Astrocyte (in vitro differentiated cells and primary cell): ENCODE data around the gene NLRP11. TPM values are rescaled to one million over a fixed set of nuclear protein-coding genes. Genes with fewer than 3 reads are reported as not detected.

Experiments used
- DNase-seq: peaks from one replicate; pipeline ENCODE4 v3.0.0-alpha.2; 2010; ENCODE audit warnings: low read depth
- FAIRE-seq: peaks from 2 replicates; lab custom pipeline; 2011; peaks lifted over from hg19 to GRCh38; lab: Jason Lieb, UNC
- H2AFZ ChIP-seq: 2 replicates; pipeline ENCODE4 v1.6.0; 2012; ENCODE audit warnings: low read depth, low read length, inconsistent platforms
- H3K27ac ChIP-seq: 2 replicates; pipeline ENCODE4 v1.5.1; 2011; ENCODE audit warnings: low read depth, low read length, inconsistent platforms
- H3K27me3 ChIP-seq: 2 replicates; pipeline ENCODE4 v1.6.0; 2011; ENCODE audit warnings: low read length, inconsistent platforms; ENCODE audit not compliant: insufficient read depth
- H3K36me3 ChIP-seq: 2 replicates; pipeline ENCODE4 v1.5.1; 2011; ENCODE audit warnings: low read length, inconsistent platforms; ENCODE audit not compliant: insufficient read depth
- H3K4me1 ChIP-seq: 2 replicates; pipeline ENCODE4 v1.5.1; 2011; ENCODE audit warnings: low read length, inconsistent platforms; ENCODE audit not compliant: insufficient read depth
- H3K4me2 ChIP-seq: 2 replicates; pipeline ENCODE4 v1.6.0; 2012; ENCODE audit warnings: low read length, inconsistent platforms
- H3K4me3 ChIP-seq: 2 replicates; pipeline ENCODE4 v1.5.1; 2011; ENCODE audit warnings: low read depth, mild to moderate bottlenecking, low read length, inconsistent platforms; ENCODE audit not compliant: insufficient read depth
- H3K79me2 ChIP-seq: 2 replicates; pipeline ENCODE4 v1.6.0; 2012; ENCODE audit warnings: mild to moderate bottlenecking, low read length, inconsistent platforms; ENCODE audit not compliant: insufficient read depth
- H3K9ac ChIP-seq: 2 replicates; pipeline ENCODE4 v1.6.0; 2012; ENCODE audit warnings: mild to moderate bottlenecking, low read length, inconsistent platforms
- H3K9me3 ChIP-seq: 2 replicates; pipeline ENCODE4 v1.5.1; 2012; ENCODE audit warnings: low read depth, mild to moderate bottlenecking, low read length, inconsistent platforms; ENCODE audit not compliant: insufficient read depth
- H4K20me1 ChIP-seq: 2 replicates; pipeline ENCODE4 v1.6.0; 2012; ENCODE audit warnings: low read length, inconsistent platforms; ENCODE audit not compliant: insufficient read depth
- H3K27ac Mint-ChIP-seq: one replicate; pipeline ENCODE4 v1.8.0; 2021; ENCODE audit warnings: mild to moderate bottlenecking, mixed read lengths; ENCODE audit not compliant: unreplicated experiment
- H3K27me3 Mint-ChIP-seq: one replicate; pipeline ENCODE4 v1.8.0; 2021; ENCODE audit warnings: low read depth, mixed read lengths; ENCODE audit not compliant: unreplicated experiment
- H3K36me3 Mint-ChIP-seq: one replicate; pipeline ENCODE4 v1.8.0; 2021; ENCODE audit warnings: low read depth, mixed read lengths; ENCODE audit not compliant: unreplicated experiment
- H3K4me1 Mint-ChIP-seq: one replicate; pipeline ENCODE4 v1.8.0; 2021; ENCODE audit warnings: low read depth, mixed read lengths; ENCODE audit not compliant: unreplicated experiment
- H3K4me3 Mint-ChIP-seq: one replicate; pipeline ENCODE4 v1.8.0; 2021; ENCODE audit warnings: mild to moderate bottlenecking, moderate library complexity, mixed read lengths; ENCODE audit not compliant: unreplicated experiment
- H3K9me3 Mint-ChIP-seq: one replicate; pipeline ENCODE4 v1.8.0; 2021; ENCODE audit warnings: mild to moderate bottlenecking, mixed read lengths; ENCODE audit not compliant: unreplicated experiment
- EZH2 ChIP-seq: IDR thresholded peaks from 2 replicates; pipeline ENCODE4 v1.6.1; 2012; ENCODE audit warnings: mild to moderate bottlenecking, low read length, inconsistent platforms; ENCODE audit not compliant: insufficient read depth
- total RNA-seq: library from RNA; stranded (reverse); gene quantifications from 2 replicates; pipeline ENCODE4 v1.2.1, GENCODE V29; 2021
- TF ChIP-seq, protein P1 (sequence below): IDR thresholded peaks from 2 replicates; pipeline ENCODE4 v1.5.1; 2011; ENCODE audit warnings: low read depth, mild to moderate bottlenecking, inconsistent platforms, low read length, moderate library complexity; ENCODE audit not compliant: insufficient read depth

The NLRP11 gene
- total RNA-seq, 1 donor from 2014 or later = not detected

DNA sequence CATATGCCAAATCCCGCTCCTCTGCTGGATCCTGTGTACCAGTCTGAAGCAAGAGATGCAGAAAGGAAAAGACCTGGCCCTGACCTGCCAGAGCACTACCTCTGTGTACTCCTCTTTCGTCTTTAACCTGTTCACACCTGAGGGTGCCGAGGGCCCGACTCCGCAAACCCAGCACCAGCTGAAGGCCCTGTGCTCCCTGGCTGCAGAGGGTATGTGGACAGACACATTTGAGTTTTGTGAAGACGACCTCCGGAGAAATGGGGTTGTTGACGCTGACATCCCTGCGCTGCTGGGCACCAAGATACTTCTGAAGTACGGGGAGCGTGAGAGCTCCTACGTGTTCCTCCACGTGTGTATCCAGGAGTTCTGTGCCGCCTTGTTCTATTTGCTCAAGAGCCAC, 26.6 kb upstream of the NLRP11 start:
- Mint-ChIP-seq H3K4me3 (no peak overlapping the region), H3K27me3 (no peaks in the 10 kb centered on the region), H3K36me3 (no peaks in the 10 kb centered on the region), H3K27ac (no peak overlapping the region), H3K4me1 (no peaks in the 10 kb centered on the region), H3K9me3 (peaks cover 28% of the 10 kb centered on the region)
- TF ChIP-seq, protein P1, sequence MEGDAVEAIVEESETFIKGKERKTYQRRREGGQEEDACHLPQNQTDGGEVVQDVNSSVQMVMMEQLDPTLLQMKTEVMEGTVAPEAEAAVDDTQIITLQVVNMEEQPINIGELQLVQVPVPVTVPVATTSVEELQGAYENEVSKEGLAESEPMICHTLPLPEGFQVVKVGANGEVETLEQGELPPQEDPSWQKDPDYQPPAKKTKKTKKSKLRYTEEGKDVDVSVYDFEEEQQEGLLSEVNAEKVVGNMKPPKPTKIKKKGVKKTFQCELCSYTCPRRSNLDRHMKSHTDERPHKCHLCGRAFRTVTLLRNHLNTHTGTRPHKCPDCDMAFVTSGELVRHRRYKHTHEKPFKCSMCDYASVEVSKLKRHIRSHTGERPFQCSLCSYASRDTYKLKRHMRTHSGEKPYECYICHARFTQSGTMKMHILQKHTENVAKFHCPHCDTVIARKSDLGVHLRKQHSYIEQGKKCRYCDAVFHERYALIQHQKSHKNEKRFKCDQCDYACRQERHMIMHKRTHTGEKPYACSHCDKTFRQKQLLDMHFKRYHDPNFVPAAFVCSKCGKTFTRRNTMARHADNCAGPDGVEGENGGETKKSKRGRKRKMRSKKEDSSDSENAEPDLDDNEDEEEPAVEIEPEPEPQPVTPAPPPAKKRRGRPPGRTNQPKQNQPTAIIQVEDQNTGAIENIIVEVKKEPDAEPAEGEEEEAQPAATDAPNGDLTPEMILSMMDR = no peak
- TF ChIP-seq EZH2 = no peak
- no peak overlapping the region for H3K4me3 ChIP-seq
- no peak overlapping the region for H3K4me2 ChIP-seq
- no peaks in the 10 kb centered on the region for H3K36me3 ChIP-seq
- no peaks in the 10 kb centered on the region for H3K4me1 ChIP-seq
- no peak overlapping the region for H3K9ac ChIP-seq
- peaks cover 8% of the 10 kb centered on the region for H3K9me3 ChIP-seq
- DNase-seq (no peak), FAIRE-seq (no peak)
- H3K27ac ChIP-seq = no peak overlapping the region
- no peak overlapping the region for H2AFZ ChIP-seq
- H3K27me3 ChIP-seq = no peaks in the 10 kb centered on the region
- H4K20me1 ChIP-seq = no peaks in the 10 kb centered on the region
- H3K79me2 ChIP-seq = no peaks in the 10 kb centered on the region

DNA sequence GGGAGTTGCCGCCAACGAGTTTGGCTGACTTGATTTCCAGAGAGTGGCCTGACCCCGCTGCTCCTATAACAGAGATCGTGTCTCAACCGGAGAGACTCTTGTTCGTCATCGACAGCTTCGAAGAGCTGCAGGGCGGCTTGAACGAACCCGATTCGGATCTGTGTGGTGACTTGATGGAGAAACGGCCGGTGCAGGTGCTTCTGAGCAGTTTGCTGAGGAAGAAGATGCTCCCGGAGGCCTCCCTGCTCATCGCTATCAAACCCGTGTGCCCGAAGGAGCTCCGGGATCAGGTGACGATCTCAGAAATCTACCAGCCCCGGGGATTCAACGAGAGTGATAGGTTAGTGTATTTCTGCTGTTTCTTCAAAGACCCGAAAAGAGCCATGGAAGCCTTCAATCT, 26.2 kb upstream of the NLRP11 start:
- Histone ChIP-seq H3K4me3 (no peak overlapping the region), H3K4me2 (no peak overlapping the region), H3K4me1 (no peaks in the 10 kb centered on the region), H3K27me3 (no peaks in the 10 kb centered on the region), H3K36me3 (no peaks in the 10 kb centered on the region), H3K9me3 (peaks cover 8% of the 10 kb centered on the region), H3K27ac (no peak overlapping the region), H3K79me2 (no peaks in the 10 kb centered on the region), H2AFZ (no peak overlapping the region), H3K9ac (no peak overlapping the region), H4K20me1 (no peaks in the 10 kb centered on the region)
- H3K4me1 Mint-ChIP-seq = no peaks in the 10 kb centered on the region
- no peaks in the 10 kb centered on the region for H3K27me3 Mint-ChIP-seq
- no peak overlapping the region for H3K4me3 Mint-ChIP-seq
- no peak overlapping the region for H3K27ac Mint-ChIP-seq
- no peak for DNase-seq
- no peak for TF ChIP-seq EZH2
- TF ChIP-seq, protein P1 = no peak
- no peaks in the 10 kb centered on the region for H3K36me3 Mint-ChIP-seq
- H3K9me3 Mint-ChIP-seq = peaks cover 31% of the 10 kb centered on the region
- no peak for FAIRE-seq

GRCh38 chr19:55857149-55857548, 25.4 kb upstream of the NLRP11 start:
- FAIRE-seq = no peak
- TF ChIP-seq EZH2 = no peak
- TF ChIP-seq, protein P1 = no peak
- Histone ChIP-seq H4K20me1 (no peaks in the 10 kb centered on the region), H2AFZ (no peak overlapping the region), H3K4me3 (no peak overlapping the region), H3K9ac (no peak overlapping the region), H3K27me3 (no peaks in the 10 kb centered on the region), H3K9me3 (peaks cover 8% of the 10 kb centered on the region), H3K36me3 (no peaks in the 10 kb centered on the region), H3K27ac (no peak overlapping the region), H3K4me2 (no peak overlapping the region), H3K4me1 (no peaks in the 10 kb centered on the region), H3K79me2 (no peaks in the 10 kb centered on the region)
- no peak overlapping the region for H3K27ac Mint-ChIP-seq
- no peaks in the 10 kb centered on the region for H3K4me1 Mint-ChIP-seq
- no peak for DNase-seq
- H3K27me3 Mint-ChIP-seq = no peaks in the 10 kb centered on the region
- no peaks in the 10 kb centered on the region for H3K36me3 Mint-ChIP-seq
- H3K4me3 Mint-ChIP-seq = no peak overlapping the region
- H3K9me3 Mint-ChIP-seq = peaks cover 32% of the 10 kb centered on the region
